SK-N-SH (cell line): Measurements from ENCODE around the gene RAB8B.

Experiments
- EP300 ChIP-seq, 2 experiments: IDR thresholded peaks; 2 replicates each; pipeline versions ENCODE4 v1.4.0 to v1.6.1; 2012; ENCODE audit warnings: borderline replicate concordance in 1 of 2, low read depth in 1 of 2, low read length in 1 of 2
- POLR2AphosphoS5 ChIP-seq: IDR thresholded peaks from 2 replicates; pipeline ENCODE4 v1.6.1; 2012; ENCODE audit warnings: low read depth, low read length
- RAD21 ChIP-seq: IDR thresholded peaks from 2 replicates; pipeline ENCODE4 v1.6.1; 2012; ENCODE audit warnings: mild to moderate bottlenecking, low read length
- RCOR1 ChIP-seq: fragments of 150-350 bp; IDR thresholded peaks from 2 replicates; pipeline ENCODE4 v1.6.1; 2017; ENCODE audit warnings: antibody characterized with exemption, low read length
- SMC3 ChIP-seq: IDR thresholded peaks from 2 replicates; pipeline ENCODE4 v1.6.1; 2012; ENCODE audit warnings: low read depth, low read length, improper control_type of control experiment
- TAF1 ChIP-seq: IDR thresholded peaks from 2 replicates; pipeline ENCODE4 v1.6.1; 2012; ENCODE audit warnings: low read depth, mild to moderate bottlenecking, low read length, moderate library complexity, borderline replicate concordance
- TF ChIP-seq, protein P1 (sequence below): fragments of 200-600 bp; sonication (generic); IDR thresholded peaks from 2 replicates; pipeline ENCODE4 v1.6.1; 2017; ENCODE audit warnings: antibody characterized with exemption, mild to moderate bottlenecking, moderate library complexity
- TF ChIP-seq, protein P2 (sequence below): IDR thresholded peaks from 2 replicates; pipeline ENCODE4 v1.4.0; 2012; ENCODE audit warnings: low read depth
- TF ChIP-seq, protein P3 (sequence below): fragments of 150-350 bp; IDR thresholded peaks from 2 replicates; pipeline ENCODE4 v1.6.1; 2016; ENCODE audit warnings: mild to moderate bottlenecking, low read depth, low read length

DNA sequence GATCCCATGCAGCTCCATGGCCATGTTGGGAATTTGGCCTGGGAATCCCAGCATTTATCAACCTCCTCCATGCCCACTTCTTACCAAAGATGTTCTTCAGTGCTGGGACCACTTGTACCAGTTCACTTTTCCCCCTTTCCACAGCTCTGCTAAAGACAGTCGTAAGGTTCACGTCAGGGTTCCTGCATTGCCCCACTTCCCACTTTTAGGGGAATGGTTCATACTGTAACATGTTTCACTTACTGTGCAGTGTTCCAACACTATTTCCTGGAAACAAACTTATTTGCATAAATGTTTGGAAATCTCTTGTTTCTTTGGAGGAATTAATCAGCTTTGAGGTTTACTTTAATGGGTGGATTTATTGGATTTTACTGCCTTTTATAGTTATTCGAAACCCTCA lies 105.0 kb downstream of the RAB8B start:
- TF ChIP-seq, protein P1, sequence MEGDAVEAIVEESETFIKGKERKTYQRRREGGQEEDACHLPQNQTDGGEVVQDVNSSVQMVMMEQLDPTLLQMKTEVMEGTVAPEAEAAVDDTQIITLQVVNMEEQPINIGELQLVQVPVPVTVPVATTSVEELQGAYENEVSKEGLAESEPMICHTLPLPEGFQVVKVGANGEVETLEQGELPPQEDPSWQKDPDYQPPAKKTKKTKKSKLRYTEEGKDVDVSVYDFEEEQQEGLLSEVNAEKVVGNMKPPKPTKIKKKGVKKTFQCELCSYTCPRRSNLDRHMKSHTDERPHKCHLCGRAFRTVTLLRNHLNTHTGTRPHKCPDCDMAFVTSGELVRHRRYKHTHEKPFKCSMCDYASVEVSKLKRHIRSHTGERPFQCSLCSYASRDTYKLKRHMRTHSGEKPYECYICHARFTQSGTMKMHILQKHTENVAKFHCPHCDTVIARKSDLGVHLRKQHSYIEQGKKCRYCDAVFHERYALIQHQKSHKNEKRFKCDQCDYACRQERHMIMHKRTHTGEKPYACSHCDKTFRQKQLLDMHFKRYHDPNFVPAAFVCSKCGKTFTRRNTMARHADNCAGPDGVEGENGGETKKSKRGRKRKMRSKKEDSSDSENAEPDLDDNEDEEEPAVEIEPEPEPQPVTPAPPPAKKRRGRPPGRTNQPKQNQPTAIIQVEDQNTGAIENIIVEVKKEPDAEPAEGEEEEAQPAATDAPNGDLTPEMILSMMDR = no peak
- TF ChIP-seq RAD21 (no peak), RCOR1 (no peak), EP300 (IDR thresholded peaks at IDR 0.05; ENCODE audit: borderline replicate concordance in 1 of 2, low read depth in 1 of 2, low read length in 1 of 2) (no peak), TAF1 (no peak), SMC3 (no peak), POLR2AphosphoS5 (no peak)
- TF ChIP-seq, protein P2, sequence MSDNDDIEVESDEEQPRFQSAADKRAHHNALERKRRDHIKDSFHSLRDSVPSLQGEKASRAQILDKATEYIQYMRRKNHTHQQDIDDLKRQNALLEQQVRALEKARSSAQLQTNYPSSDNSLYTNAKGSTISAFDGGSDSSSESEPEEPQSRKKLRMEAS = no peak
- TF ChIP-seq, protein P3, sequence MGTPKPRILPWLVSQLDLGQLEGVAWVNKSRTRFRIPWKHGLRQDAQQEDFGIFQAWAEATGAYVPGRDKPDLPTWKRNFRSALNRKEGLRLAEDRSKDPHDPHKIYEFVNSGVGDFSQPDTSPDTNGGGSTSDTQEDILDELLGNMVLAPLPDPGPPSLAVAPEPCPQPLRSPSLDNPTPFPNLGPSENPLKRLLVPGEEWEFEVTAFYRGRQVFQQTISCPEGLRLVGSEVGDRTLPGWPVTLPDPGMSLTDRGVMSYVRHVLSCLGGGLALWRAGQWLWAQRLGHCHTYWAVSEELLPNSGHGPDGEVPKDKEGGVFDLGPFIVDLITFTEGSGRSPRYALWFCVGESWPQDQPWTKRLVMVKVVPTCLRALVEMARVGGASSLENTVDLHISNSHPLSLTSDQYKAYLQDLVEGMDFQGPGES = no peak
